ENCODE data around the gene ABT1. TPM values are rescaled to one million over a fixed set of nuclear protein-coding genes. Genes with fewer than 3 reads are reported as not detected.

The ABT1 gene
- total and polyA plus RNA-seq, 2 of the 8 experiments (the other 6 are each of a cell fraction or from before 2014, with no cell fraction given): 20.5 to 30.7 TPM

GRCh38 chr6:26613201-26613600, 16.4 kb downstream of the ABT1 start:
- no peaks in the 10 kb centered on the region for H3K36me3 ChIP-seq (ENCODE audit: control insufficient read depth in 2 of 4, insufficient read depth in 4 of 4, low read length in 3 of 4)
- H2AFZ ChIP-seq (ENCODE audit: low read length): peak overlapping the region; percentile 97; the same call in 1 of the 2 replicates
- no peak overlapping the region for H4K91ac ChIP-seq (replicated peaks; ENCODE audit: insufficient read length, low read length)
- H4K8ac ChIP-seq (ENCODE audit: extremely low read depth, insufficient read depth, low read length): no peak overlapping the region
- no peak overlapping the region for H2BK20ac ChIP-seq (ENCODE audit: low read length)
- no peaks in the 10 kb centered on the region for H3K79me1 ChIP-seq (ENCODE audit: low read depth, low read length)
- no peak overlapping the region for H3K27ac ChIP-seq (ENCODE audit: low read depth, low read length)
- no peak overlapping the region for H2AK5ac ChIP-seq (ENCODE audit: low read depth, low read length)
- H3K23ac ChIP-seq (ENCODE audit: insufficient read length): no peak overlapping the region
- H3K23me2 ChIP-seq (ENCODE audit: low read depth, low read length): peaks cover 13% of the 10 kb centered on the region; the same call in 1 of the 2 replicates
- no peaks in the 10 kb centered on the region for H3K79me2 ChIP-seq (ENCODE audit: control insufficient read depth in 1 of 2, insufficient read depth in 2 of 2, low read length in 2 of 2)
- POLR2A ChIA-PET (ENCODE audit: partially characterized antibody): interaction anchor here (0.5 to 1.7 kb wide), 3 partner anchors 31 to 534 kb away, joined by 3 to 5 read pairs (median 5); a partner anchor contains a TSS
- TF ChIP-seq POLR2AphosphoS5 (IDR thresholded peaks at IDR 0.05; ENCODE audit: low read depth, low read length) (no peak), CTBP2 (IDR thresholded peaks at IDR 0.05; ENCODE audit: borderline replicate concordance, insufficient read depth, insufficient read length, low read length) (no peak)
- no peak overlapping the region for H2BK12ac ChIP-seq (ENCODE audit: low read depth, low read length)
- H2BK5ac ChIP-seq (ENCODE audit: low read depth, low read length): no peak overlapping the region
- H3K9me3 ChIP-seq (ENCODE audit: insufficient read depth in 2 of 2, low read depth in 1 of 2, low read length in 1 of 2): no peaks in the 10 kb centered on the region
- no peak overlapping the region for H3K14ac ChIP-seq (ENCODE audit: insufficient read length)
- FAIRE-seq: no peak
- no peak overlapping the region for H2BK120ac ChIP-seq (replicated peaks; ENCODE audit: low read depth, low read length)
- H3K27me3 ChIP-seq (replicated peaks in 1 of 4; ENCODE audit: control insufficient read depth in 3 of 4, extremely low read depth in 1 of 4, insufficient read depth in 3 of 4, low read length in 3 of 4): peaks cover 34 to 55% (median 41%) of the 10 kb centered on the region in 4 experiments
- H3K56ac ChIP-seq (replicated peaks; ENCODE audit: insufficient read length, low read depth, low read length): no peak overlapping the region
- H4K20me1 ChIP-seq (replicated peaks in 1 of 2; ENCODE audit: control insufficient read depth in 1 of 2, insufficient read depth in 2 of 2, low read length in 2 of 2): no peaks in the 10 kb centered on the region
- peak overlapping the region; percentile 73 to 86 (median 80) for H3K4me3 ChIP-seq (ENCODE audit: extremely low read depth in 1 of 4, insufficient read depth in 2 of 4, low read depth in 3 of 4, low read length in 4 of 4)
- DNase-seq (ENCODE audit: low read depth in 1 of 2, low spot score in 2 of 2): no peak
- no peak overlapping the region for H2BK15ac ChIP-seq (ENCODE audit: low read length)
- no peak overlapping the region for H3K18ac ChIP-seq (ENCODE audit: extremely low read depth, low read length)
- H3K4me2 ChIP-seq (ENCODE audit: insufficient read depth in 1 of 2, low read depth in 2 of 2, low read length in 2 of 2): peak overlapping the region; percentile 91 to 95
- H3K4ac ChIP-seq (replicated peaks; ENCODE audit: insufficient read length, low read depth, low read length): no peak overlapping the region
- CTCF ChIA-PET (ENCODE audit: partially characterized antibody): interaction anchor here (1.3 to 1.9 kb wide), 2 partner anchors 20 to 38 kb away, joined by 3 to 7 read pairs; no protein-coding TSS in a partner anchor
- WGBS, 2 experiments (ENCODE audit: extremely low coverage in 1 of 2, insufficient coverage in 1 of 2, insufficient read length in 1 of 2, insufficient replicate concordance in 2 of 2, low coverage in 1 of 2, low lambda C conversion rate in 2 of 2, missing lambda C conversion rate in 1 of 2): 22% methylated on average over 19 of the region's 19 CpGs; no CpG with 5 or more reads in 1 of the 2 experiments
- no peak overlapping the region for H4K5ac ChIP-seq (ENCODE audit: insufficient read length, low read depth, low read length)
- peaks cover 0 to 4% (median 0%) of the 10 kb centered on the region in 4 experiments; a peak in 3 of 7 replicates for H3K4me1 ChIP-seq (replicated peaks in 1 of 4; ENCODE audit: control insufficient read depth in 3 of 4, insufficient read depth in 4 of 4, low read length in 3 of 4)
- no peak overlapping the region for H3K9ac ChIP-seq (replicated peaks in 1 of 4; ENCODE audit: extremely low read depth in 1 of 4, low read depth in 3 of 4, low read length in 3 of 4)
